HCT116 (cell line): ENCODE measurements around the gene LUZP2.

ENCODE experiments used
- CEBPB ChIP-seq: IDR thresholded peaks from 2 replicates; pipeline ENCODE4 v1.6.1; 2012; ENCODE audit warnings: low read depth
- EGR1 ChIP-seq: IDR thresholded peaks from 2 replicates; pipeline ENCODE4 v1.6.1; 2012; ENCODE audit warnings: low read depth
- EZH2 ChIP-seq: fragments of 200-600 bp; sonication (generic); IDR thresholded peaks from 2 replicates; pipeline ENCODE4 v1.6.1; 2017; ENCODE audit warnings: antibody characterized with exemption, mixed run types
- JUND ChIP-seq: IDR thresholded peaks from 2 replicates; pipeline ENCODE4 v1.6.1; 2012
- POLR2A ChIP-seq: IDR thresholded peaks from 2 replicates; pipeline ENCODE4 v1.7.0; 2011; ENCODE audit warnings: borderline replicate concordance; ENCODE audit not compliant: insufficient read depth, insufficient read length; ENCODE audit errors: extremely low read depth
- YY1 ChIP-seq: IDR thresholded peaks from 2 replicates; pipeline ENCODE4 v1.6.1; 2011; ENCODE audit warnings: low read length, low read depth, moderate library complexity, mild to moderate bottlenecking; ENCODE audit not compliant: insufficient replicate concordance; ENCODE audit errors: extremely low read depth
- ZNF274 ChIP-seq: fragments of 200-500 bp; sonication (Bioruptor generic); IDR thresholded peaks from 2 replicates; pipeline ENCODE4 v1.6.1; 2014; ENCODE audit warnings: mild to moderate bottlenecking, low read depth, low read length, inconsistent platforms
- TF ChIP-seq, protein P1 (sequence below), 3 experiments: fragments of 200-600 bp in 1 of 3; sonication (generic) in 1 of 3; IDR thresholded peaks in 2 of 3; conservative IDR thresholded peaks in 1 of 3; 2 replicates each; pipeline ENCODE4 v1.5.1; 2012 to 2017; ENCODE audit warnings: low read depth in 2 of 3, low read length in 2 of 3, antibody characterized with exemption in 1 of 3, borderline replicate concordance in 1 of 3, control low read depth in 1 of 3, mild to moderate bottlenecking in 1 of 3, mixed read lengths in 1 of 3, mixed run types in 1 of 3, moderate library complexity in 1 of 3; ENCODE audit not compliant: insufficient read depth in 1 of 3
- TF ChIP-seq, protein P2 (sequence below): IDR thresholded peaks from 2 replicates; pipeline ENCODE4 v1.6.1; 2012

GRCh38 chr11:24885580-24886173 is 388.8 kb downstream of the LUZP2 start:
- TF ChIP-seq EGR1: no peak
- no peak for TF ChIP-seq ZNF274
- TF ChIP-seq, protein P1, sequence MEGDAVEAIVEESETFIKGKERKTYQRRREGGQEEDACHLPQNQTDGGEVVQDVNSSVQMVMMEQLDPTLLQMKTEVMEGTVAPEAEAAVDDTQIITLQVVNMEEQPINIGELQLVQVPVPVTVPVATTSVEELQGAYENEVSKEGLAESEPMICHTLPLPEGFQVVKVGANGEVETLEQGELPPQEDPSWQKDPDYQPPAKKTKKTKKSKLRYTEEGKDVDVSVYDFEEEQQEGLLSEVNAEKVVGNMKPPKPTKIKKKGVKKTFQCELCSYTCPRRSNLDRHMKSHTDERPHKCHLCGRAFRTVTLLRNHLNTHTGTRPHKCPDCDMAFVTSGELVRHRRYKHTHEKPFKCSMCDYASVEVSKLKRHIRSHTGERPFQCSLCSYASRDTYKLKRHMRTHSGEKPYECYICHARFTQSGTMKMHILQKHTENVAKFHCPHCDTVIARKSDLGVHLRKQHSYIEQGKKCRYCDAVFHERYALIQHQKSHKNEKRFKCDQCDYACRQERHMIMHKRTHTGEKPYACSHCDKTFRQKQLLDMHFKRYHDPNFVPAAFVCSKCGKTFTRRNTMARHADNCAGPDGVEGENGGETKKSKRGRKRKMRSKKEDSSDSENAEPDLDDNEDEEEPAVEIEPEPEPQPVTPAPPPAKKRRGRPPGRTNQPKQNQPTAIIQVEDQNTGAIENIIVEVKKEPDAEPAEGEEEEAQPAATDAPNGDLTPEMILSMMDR (IDR thresholded peaks at IDR 0.05 in 2 of 3, conservative IDR thresholded peaks at IDR 0.05 in 1 of 3; ENCODE audit: borderline replicate concordance in 1 of 3, insufficient read depth in 1 of 3, low read depth in 2 of 3, low read length in 2 of 3): no peak
- TF ChIP-seq, protein P2, sequence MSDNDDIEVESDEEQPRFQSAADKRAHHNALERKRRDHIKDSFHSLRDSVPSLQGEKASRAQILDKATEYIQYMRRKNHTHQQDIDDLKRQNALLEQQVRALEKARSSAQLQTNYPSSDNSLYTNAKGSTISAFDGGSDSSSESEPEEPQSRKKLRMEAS: no peak
- TF ChIP-seq CEBPB: no peak
- no peak for TF ChIP-seq POLR2A
- no peak for TF ChIP-seq JUND
- TF ChIP-seq EZH2: no peak
- TF ChIP-seq YY1: no peak
